GM19324 (cell line): ENCODE data around the gene CFAP97.

Experiments used
- ATAC-seq: cut with Tn5 transposase; IDR thresholded peaks from one replicate; pipeline ENCODE4 v1.9.1; 2021; ENCODE audit warnings: mild to moderate bottlenecking, moderate library complexity; ENCODE audit not compliant: unreplicated experiment, low FRiP score

CFAP97 gene

DNA sequence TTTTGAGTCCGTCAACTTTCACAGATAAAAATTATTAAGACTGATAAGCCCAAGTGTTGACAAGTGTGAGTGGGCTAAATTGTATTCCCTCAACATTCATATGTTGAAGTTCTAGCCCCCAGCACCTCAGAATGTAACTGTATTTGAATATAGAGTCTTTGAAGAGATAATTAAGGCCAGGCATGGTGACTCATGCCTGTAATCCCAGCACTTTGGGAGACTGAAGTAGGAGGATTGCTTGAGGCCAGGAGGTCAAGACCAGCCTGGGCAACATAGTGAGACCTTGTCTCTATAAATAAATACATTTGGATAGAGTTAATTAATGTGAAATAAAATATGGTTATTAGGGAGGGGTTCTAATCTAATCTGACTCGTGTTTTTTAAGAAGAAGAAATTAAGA is 90.5 kb downstream of the CFAP97 start:
- ATAC-seq: no peak

DNA sequence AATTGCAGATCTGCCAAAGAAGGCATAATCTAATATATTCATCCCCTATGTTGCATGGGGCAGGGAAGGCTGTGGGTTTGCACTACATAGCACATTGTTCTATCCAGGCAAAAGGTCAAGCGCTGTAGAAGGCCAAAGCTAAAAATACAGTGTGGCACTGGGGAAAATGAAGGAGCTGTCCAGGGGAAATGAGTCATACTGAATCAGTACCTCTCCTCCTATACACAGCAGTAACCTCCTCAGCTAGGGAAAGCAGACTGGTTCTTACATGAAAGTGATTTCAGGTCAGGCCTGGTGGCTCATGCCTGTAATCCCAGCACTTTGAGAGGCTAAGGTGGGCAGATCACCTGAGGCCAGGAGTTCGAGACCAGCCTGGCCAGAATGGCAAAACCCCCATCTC is 91.7 kb downstream of the CFAP97 start:
- ATAC-seq: no peak

DNA sequence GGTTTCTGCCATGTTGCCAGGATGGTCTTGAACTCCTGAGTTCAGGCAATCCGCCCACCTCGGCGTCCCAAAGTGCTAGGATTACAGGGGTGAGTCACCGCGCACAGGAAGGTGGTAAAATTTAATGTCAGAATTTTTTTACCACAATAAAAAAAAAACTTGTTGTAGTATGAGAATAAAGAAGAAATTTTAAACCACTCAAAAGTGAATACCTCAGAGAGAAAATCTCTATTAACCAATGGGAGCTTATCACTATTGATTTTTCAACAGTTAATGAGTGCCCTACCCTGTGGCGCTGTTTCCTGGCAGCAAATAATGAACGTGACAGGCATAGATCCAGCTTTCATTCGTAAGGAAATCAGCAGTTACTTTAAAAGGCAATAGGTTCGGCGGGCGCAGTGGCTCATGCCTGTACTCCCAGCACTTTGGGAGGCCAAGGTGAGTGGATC is 93.4 kb downstream of the CFAP97 start:
- no peak for ATAC-seq

DNA sequence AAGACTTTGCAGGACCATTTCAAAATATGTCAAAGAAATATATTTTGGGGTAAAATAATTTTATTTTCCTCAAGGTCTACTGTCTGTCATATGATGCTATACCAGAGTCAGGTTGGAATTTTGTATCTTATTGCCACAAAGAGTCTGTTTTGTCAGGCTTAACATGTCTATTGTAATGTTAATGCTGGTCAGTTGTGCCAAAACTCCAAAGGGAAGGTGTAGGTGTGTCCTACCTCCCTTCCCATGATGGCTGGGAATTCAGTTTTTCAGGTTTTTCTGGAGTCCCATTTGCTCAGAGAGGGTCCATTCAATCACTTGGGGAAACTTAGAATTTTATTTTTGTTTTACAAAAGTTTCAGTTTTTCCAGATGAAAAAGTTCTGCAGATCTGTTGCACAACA is 94.1 kb downstream of the CFAP97 start:
- ATAC-seq: no peak
